Activated CD4-positive, alpha-beta T cell treated with anti-CD3 and anti-CD28 coated beads, Interleukin-2, amount 50 U/mL, for 48 hours (primary cell): ENCODE results near the gene CCDC85C.
A peak's percentile ranks its signal among the peaks of the same experiment; 100 is the strongest.
"Not testable (repeated sequence)": the region's sequence is repeated elsewhere in the genome, so short reads cannot be mapped to it uniquely, and the experiment has no call there.

Experiments used
- DNase-seq, 2 experiments: peaks; one replicate each; pipeline ENCODE4 v3.0.0-alpha.2; 2020

Gene CCDC85C

GRCh38 chr14:99603471-99604277 is at the start of gene CCDC85C:
Gene CCDC85C (minus strand): TSS chr14:99604207. CDS start chr14:99603959, 248 bp downstream.
- DNase-seq: peak; percentile 38 to 51

DNA sequence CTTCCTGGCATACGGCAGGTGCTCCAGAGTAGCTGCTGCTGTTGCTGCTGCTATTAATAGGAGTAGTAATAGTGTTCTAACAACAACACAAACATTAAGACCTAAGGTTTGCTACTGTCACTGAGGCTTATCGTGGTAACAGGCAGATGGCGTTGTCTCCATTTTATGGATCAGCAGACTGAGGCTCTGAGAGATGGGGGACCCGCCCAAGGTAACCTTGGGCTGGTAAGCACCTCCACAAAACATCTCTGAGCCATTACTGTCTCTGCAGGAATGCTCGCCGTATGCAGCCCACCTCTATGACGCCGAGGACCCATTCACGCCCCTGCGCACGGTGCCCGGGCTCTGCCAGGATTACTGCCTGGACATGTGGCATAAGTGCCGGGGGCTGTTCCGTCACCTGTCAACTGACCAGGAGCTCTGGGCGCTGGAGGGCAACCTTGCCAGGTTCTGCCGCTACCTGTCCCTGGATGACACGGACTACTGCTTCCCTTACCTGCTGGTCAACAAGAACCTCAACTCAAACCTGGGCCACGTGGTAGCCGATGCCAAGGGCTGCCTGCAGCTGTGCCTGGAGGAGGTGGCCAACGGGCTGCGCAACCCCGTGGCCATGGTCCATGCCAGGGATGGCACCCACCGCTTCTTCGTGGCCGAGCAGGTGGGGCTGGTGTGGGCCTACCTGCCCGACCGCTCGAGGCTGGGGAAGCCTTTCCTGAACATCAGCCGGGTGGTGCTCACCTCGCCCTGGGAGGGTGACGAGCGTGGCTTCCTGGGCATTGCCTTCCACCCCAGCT is 48.1 kb upstream of the CCDC85C start:
- DNase-seq: no peak

DNA sequence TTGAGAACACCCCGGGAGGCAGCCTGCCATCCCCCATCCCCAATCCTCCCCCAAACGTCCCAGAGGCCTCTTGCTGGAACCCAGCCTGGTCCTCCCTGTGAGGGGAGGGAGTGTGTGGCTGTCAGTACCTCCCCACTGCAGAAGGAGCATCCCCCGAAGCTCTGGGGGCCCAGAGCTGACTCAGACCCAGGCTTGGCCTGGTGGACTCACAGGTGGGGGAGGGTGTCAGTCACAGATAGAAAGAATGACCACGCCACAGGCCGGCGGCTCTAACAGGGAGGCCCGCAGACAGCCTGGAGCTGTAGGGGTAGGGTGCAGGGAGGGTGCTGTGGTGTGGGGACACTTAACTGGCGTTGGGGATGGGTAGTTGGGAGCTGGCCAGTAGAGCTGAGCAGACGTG is 46.2 kb upstream of the CCDC85C start:
- DNase-seq: no peak

- DNase-seq: no peak
Observed at GRCh38 chr14:99649643-99650042, 45.6 kb upstream of the CCDC85C start.

DNA sequence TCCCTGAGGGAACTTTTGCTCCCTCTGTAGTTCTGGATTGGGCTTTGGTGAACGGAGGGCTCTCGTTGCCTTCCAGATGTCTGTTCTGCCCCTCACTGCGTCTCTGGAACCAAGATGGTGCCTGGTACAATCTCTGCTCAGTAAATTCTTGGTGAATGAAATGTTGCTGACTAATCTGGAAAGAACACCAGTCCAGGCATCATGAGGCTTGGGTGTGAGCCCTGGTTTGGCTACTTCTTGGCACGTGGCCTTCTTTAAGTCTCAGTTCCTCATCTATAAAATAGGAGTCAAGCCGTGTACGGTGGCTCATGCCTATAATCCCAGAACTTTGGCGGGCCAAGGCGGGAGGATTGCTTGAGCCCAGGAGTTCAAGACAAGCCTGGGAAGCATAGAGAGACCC is 45.2 kb upstream of the CCDC85C start:
- no peak for DNase-seq

- DNase-seq: no peak
Observed at GRCh38 chr14:99648027-99648784, 44.2 kb upstream of the CCDC85C start.

DNA sequence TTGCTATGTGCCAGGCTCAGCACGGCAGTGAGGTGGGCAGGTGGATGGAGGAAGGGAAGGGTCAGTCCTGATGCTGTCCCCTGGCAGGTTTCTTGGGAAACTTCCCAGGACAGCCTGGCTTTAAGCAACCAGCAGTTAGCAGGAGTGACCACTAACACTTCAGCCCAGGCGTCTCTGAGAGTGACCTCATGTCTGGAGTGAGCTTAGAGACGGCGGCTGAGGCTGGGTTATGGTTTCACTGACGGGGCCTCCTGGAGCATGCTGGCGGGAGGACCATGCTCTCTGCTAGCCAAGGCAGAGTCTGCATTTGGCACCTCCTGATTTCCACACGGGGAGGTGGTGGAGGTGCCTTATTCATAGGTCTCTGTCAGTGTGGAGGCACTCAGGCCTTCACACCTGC is 43.4 kb upstream of the CCDC85C start:
- DNase-seq: no peak

DNA sequence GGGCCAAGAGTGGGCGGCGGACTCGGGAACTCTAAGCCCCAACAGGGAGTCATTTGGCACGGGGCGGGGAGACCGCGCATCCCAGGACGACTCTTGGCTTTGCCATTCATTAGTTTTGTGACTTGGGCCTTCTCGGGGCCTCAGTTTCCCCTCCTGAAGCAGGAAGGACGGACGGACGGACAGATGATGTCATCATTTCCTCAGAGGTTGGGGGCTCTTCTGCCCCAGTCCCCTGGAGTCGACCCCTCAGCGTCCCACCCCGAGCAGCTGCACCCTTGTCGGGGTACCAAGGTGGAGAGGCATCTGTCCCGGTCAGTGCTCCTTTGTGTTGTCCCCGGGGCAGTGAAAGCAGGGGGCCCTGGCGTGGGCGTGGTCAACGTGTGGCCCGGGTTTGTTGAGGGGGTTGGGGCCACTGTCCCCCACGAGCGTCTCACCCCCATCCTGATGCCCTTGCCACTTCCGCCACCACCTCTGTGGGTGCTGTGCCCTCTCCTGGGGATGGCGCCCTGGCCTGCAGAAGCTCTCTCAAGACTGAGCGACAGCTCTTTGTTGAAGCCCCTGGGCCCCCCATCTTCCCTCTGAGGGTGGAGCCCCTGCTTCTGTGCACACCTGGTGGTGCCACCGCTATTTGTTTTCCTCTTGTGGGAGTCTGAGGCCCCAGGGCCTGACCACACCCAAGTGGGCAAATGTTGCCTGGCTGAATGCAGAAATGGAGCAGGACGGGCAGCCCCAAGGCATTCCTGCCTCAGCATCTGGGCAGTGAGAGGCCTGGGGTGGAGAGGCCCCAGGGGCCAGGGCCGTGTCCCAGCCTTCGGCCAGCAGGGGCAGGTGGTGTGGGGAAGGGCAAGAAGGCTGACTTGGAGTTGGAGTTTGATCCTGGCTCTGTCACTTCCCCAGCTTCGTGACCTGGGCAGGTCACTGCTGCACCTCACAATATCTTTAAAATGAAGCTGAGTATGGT is 41.8 kb upstream of the CCDC85C start:
- no peak for DNase-seq

DNA sequence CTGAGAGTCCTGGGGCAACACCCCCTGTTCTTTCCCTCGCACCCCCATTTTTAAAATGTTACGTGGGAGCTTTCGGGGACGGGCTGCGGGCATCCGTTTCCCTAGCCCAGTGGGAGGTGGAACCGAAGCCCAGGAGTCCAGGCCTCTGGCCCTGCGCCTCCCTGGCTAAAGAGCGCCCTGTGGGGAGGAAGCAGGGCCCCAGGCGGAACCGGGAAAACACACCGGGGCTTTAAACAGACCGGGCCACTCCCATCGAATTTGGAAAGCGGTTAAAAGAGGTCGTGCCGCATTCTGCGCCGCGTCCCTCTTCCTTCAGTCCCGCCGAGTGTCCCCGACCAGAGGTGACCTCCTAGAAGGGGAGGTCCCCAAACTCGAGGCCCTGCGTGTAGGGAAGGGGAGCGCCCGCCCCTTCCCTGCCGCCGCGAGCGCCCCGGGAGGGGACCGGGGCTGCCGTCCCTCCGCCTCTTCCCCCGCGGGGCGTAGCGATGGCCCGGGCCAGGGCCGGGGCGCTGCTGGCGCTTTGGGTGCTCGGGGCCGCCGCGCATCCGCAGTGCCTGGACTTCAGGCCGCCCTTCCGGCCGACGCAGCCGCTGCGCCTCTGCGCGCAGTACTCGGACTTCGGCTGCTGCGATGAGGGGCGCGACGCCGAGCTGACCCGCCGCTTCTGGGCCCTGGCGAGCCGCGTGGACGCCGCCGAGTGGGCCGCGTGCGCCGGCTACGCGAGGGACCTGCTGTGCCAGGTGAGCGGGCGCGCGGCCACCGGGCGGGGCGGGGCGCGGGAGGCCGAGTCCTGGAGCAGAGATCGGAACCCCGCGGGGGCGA is 40.9 kb upstream of the CCDC85C start, which contains the start of gene HHIPL1:
Gene HHIPL1 (plus strand): TSS at position 407 of the 822 bp plus-strand sequence. CDS start 79 bp downstream, at position 486.
- no peak for DNase-seq

GRCh38 chr14:99644035-99644587 is 40.1 kb upstream of the CCDC85C start:
- no peak for DNase-seq

DNA sequence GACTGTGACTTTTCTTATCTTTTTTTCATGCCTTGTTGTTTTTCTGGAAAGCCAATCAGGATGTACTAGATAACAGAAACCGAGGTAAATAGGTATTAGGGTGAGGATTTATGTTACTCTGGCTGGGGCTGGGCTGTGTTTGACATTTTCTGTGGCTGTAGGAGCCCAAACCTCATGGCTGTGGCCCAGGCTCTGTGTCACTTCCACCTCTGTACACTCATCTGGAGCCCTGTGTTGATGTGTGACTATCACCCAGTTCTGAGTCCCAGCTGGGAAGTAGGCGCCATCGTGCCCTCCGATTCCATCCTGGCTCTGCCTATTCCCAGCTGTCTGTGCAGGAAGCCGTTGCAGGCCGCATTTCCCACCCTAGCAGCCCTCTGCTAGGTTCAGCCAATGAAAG is 39.3 kb upstream of the CCDC85C start:
- no peak for DNase-seq

- not testable (repeated sequence) for DNase-seq
Observed at GRCh38 chr14:99642771-99643170, 38.8 kb upstream of the CCDC85C start.

GRCh38 chr14:99637624-99638023 is 33.6 kb upstream of the CCDC85C start:
- DNase-seq: no peak

DNA sequence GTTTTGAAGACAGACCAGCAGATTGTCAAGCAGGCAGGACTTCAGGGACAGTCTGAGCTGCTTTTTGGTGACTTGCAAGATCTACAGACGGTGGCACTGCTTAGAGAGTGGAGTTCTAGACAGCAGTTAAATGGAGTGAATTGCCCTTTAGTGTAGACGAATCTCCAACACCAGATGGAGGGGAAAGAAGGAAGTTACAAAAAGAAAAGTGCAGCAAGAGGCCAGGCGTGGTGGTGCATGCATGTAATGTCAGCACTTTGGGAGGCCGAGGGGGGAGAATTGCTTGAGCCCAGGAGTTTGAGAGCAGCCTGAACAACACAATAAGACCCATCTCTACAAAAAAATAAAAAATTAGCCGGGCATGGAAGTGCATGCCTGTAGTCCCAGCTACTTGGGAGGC is 32.5 kb upstream of the CCDC85C start:
- no peak for DNase-seq

DNA sequence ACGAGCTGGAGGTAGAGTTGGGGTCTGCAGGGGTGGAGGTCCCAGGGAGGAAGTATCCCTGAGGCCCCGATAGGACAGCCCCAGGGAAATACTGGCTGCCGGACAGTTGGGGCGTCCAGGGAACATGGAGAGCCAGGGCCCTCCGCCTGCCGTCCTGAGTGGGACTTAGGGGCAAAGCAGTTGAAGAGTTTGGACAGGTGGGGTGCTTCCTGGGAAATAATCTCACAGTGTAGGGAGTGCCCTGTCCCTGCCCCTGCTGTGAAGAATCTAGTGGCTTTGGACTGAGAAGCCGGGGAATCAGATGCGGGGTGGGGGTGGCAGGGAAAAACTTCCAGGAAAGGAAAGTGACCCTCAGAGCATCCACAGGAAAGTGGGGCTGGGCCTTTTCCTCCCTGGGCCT is 31.1 kb upstream of the CCDC85C start:
- no peak for DNase-seq

DNA sequence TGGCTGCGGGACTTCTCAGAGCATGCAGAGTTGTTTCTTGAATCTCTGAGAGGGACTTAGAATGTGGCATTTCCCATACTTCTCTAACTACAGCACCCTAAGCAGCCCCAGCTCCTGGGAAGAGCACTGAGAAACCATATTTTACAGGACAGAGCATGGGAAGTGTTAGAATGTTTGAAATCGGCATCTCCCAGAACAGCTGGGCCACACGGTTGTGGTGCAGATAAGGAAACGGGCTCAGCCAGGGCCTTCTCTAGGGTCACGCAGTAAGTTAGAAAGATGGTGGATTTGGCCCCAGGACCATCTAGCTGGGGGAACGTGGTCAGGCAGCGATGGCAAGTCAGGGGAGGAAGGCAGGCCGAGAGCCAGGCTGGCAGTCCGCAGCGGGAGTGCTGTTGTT is 30.4 kb upstream of the CCDC85C start:
- no peak for DNase-seq

GRCh38 chr14:99633918-99634317 is 29.9 kb upstream of the CCDC85C start:
- DNase-seq: no peak

DNA sequence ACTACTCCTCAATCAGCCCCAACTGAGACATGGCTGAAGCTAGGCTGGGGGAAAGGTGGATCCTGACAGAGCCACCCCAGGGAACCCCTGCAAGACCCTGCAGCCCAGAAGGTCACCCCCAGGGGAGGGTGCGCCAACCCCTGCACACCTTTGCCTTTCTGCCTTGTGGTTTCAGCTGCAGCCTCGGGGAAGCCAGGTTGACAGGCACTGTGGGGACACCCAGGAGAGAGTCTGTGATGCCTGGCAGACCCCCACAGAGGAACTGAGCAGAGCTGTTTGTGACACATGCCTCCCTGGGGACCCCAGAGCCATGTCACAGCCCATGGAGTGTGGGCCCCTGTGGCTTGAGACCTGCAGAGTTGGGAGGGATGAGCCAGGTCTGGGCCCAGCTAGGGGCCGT is 29.1 kb upstream of the CCDC85C start:
- DNase-seq: no peak

- DNase-seq: no peak
Observed at GRCh38 chr14:99632410-99633035, 28.5 kb upstream of the CCDC85C start.

GRCh38 chr14:99630202-99630601 is 26.2 kb upstream of the CCDC85C start:
- DNase-seq: no peak
